Measurements from ENCODE around the gene ALK. TPM values are rescaled to one million over a fixed set of nuclear protein-coding genes. Genes with fewer than 3 reads are reported as not detected.

ALK gene
- polyA plus RNA-seq, 3 donors, result not detected

- no peak for TF ChIP-seq CTCF (IDR thresholded peaks at IDR 0.05)
- H3K4me3 Mint-ChIP-seq, result no peak overlapping the region
Measured at GRCh38 chr2:29611850-29612249, 309.5 kb downstream of the ALK start.

DNA sequence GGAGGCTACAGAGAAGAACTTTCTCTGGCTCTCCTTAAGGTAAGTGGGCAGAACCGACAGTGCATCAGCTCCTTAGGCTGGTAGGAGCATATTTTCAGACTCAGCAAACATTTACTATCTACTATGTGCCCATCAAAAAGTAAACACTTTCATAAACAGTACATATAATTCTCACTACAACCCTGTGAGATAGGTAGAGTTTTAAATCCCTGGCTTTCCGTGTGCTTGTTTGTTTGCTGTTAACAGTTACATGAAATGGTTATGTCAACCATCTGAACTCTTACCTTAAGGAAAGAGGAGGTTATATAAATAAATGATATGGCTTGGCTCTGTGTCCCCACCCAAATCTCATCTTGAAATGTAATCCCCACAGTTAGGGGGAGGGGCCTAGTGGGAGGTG, 310.1 kb downstream of the ALK start:
- H3K27me3 ChIP-seq (ENCODE audit: control insufficient read depth in 2 of 2, insufficient read depth in 2 of 2, low read length in 2 of 2), result no peaks in the 10 kb centered on the region
- H3K4me3 ChIP-seq (replicated peaks in 1 of 3; ENCODE audit: low read depth in 2 of 3, low read length in 3 of 3), result no peak overlapping the region
- intact Hi-C loops (cut with micrococcal nuclease), result no loop called here
- H3K9me3 Mint-ChIP-seq, result peaks cover 2 to 11% (median 4%) of the 10 kb centered on the region in 7 donors
- no peak for TF ChIP-seq CTCF (IDR thresholded peaks at IDR 0.05)
- no peaks in the 10 kb centered on the region for H3K36me3 Mint-ChIP-seq
- no peak overlapping the region for H3K9ac ChIP-seq (ENCODE audit: insufficient read depth, low read length, poor library complexity, severe bottlenecking)
- peaks cover 8% of the 10 kb centered on the region for H3K4me1 Mint-ChIP-seq
- no peaks in the 10 kb centered on the region for H3K9me3 ChIP-seq (replicated peaks in 1 of 2; ENCODE audit: control insufficient read depth in 1 of 2, insufficient read depth in 1 of 2, low read length in 2 of 2)
- no peak overlapping the region for H3K27ac ChIP-seq (ENCODE audit: low read depth in 1 of 2, low read length in 2 of 2)
- no peak for DNase-seq
- H3K4me2 ChIP-seq (replicated peaks; ENCODE audit: extremely low read depth, low read length, poor library complexity, severe bottlenecking), result no peak overlapping the region
- no peak overlapping the region for H3K4me3 Mint-ChIP-seq
- H3K79me2 ChIP-seq (ENCODE audit: insufficient read depth, low read length), result no peaks in the 10 kb centered on the region
- no peaks in the 10 kb centered on the region for H4K20me1 ChIP-seq (ENCODE audit: insufficient read depth, low read length)
- H3K27ac Mint-ChIP-seq, result no peak overlapping the region
- no peaks in the 10 kb centered on the region for H3K36me3 ChIP-seq (replicated peaks in 1 of 2; ENCODE audit: control insufficient read depth in 1 of 2, insufficient read depth in 2 of 2, low read length in 2 of 2)
- H3K4me1 ChIP-seq (ENCODE audit: control insufficient read depth in 1 of 2, insufficient read depth in 2 of 2, low read length in 2 of 2), result peaks cover 0 to 4% of the 10 kb centered on the region in 2 donors
- no CpG with 5 or more reads among the region's 2 CpGs for whole genome bisulfite sequencing (ENCODE audit: insufficient coverage)
- no peak overlapping the region for H2AFZ ChIP-seq (ENCODE audit: insufficient read depth, low read depth, low read length, poor library complexity, severe bottlenecking)
- H3K27me3 Mint-ChIP-seq (ENCODE audit: low read depth in 3 of 3), result peaks cover 0 to 2% (median 0%) of the 10 kb centered on the region in 3 donors

More at GRCh38 chr2:29611850-29612249, 309.5 kb downstream of the ALK start:
- intact Hi-C loops (cut with micrococcal nuclease), result no loop called here
- H3K9me3 ChIP-seq (replicated peaks in 1 of 2; ENCODE audit: control insufficient read depth in 1 of 2, insufficient read depth in 1 of 2, low read length in 2 of 2), result no peaks in the 10 kb centered on the region
- H4K20me1 ChIP-seq (ENCODE audit: insufficient read depth, low read length), result no peaks in the 10 kb centered on the region
- Mint-ChIP-seq H3K27me3 (ENCODE audit: low read depth in 3 of 3) (peaks cover 0 to 2% (median 0%) of the 10 kb centered on the region in 3 donors), H3K4me1 (peaks cover 5% of the 10 kb centered on the region), H3K36me3 (no peaks in the 10 kb centered on the region), H3K9me3 (peaks cover 2 to 11% (median 4%) of the 10 kb centered on the region in 7 donors), H3K27ac (no peak overlapping the region)
- H3K4me1 ChIP-seq (ENCODE audit: control insufficient read depth in 1 of 2, insufficient read depth in 2 of 2, low read length in 2 of 2), result peaks cover 0 to 1% of the 10 kb centered on the region in 2 donors
- H3K27ac ChIP-seq (ENCODE audit: low read depth in 1 of 2, low read length in 2 of 2), result no peak overlapping the region
- no peaks in the 10 kb centered on the region for H3K27me3 ChIP-seq (ENCODE audit: control insufficient read depth in 2 of 2, insufficient read depth in 2 of 2, low read length in 2 of 2)
- no peak overlapping the region for H3K9ac ChIP-seq (ENCODE audit: insufficient read depth, low read length, poor library complexity, severe bottlenecking)
- no peak overlapping the region for H3K4me2 ChIP-seq (replicated peaks; ENCODE audit: extremely low read depth, low read length, poor library complexity, severe bottlenecking)
- H3K79me2 ChIP-seq (ENCODE audit: insufficient read depth, low read length), result no peaks in the 10 kb centered on the region
- WGBS (ENCODE audit: insufficient coverage), result 96% methylated on average over 4 of the region's 5 CpGs
- no peak overlapping the region for H2AFZ ChIP-seq (ENCODE audit: insufficient read depth, low read depth, low read length, poor library complexity, severe bottlenecking)
- no peak for DNase-seq
- H3K4me3 ChIP-seq (replicated peaks in 1 of 3; ENCODE audit: low read depth in 2 of 3, low read length in 3 of 3), result no peak overlapping the region
- no peaks in the 10 kb centered on the region for H3K36me3 ChIP-seq (replicated peaks in 1 of 2; ENCODE audit: control insufficient read depth in 1 of 2, insufficient read depth in 2 of 2, low read length in 2 of 2)

Measured in CD14-positive monocyte (primary cell).